Fibroblast of mammary gland (primary cell): Measurements from ENCODE around the gene RPUSD1.

ENCODE experiments used
- DNase-seq: peaks from one replicate; pipeline ENCODE4 v3.0.0-alpha.2; 2010; ENCODE audit warnings: low read depth
- H3K4me3 ChIP-seq: 2 replicates; pipeline ENCODE4 v1.5.1; 2011; ENCODE audit warnings: low read depth, mild to moderate bottlenecking, low read length, moderate library complexity; ENCODE audit not compliant: control insufficient read depth
- CTCF ChIP-seq: conservative IDR thresholded peaks from 2 replicates; pipeline ENCODE4 v1.5.1; 2011; ENCODE audit warnings: low read depth, low read length, inconsistent platforms; ENCODE audit not compliant: control insufficient read depth, insufficient read depth

The RPUSD1 gene

GRCh38 chr16:831571-832413 is 43.6 kb upstream of the RPUSD1 start:
- no peak overlapping the region for H3K4me3 ChIP-seq
- DNase-seq, result no peak
- TF ChIP-seq CTCF, result no peak

DNA sequence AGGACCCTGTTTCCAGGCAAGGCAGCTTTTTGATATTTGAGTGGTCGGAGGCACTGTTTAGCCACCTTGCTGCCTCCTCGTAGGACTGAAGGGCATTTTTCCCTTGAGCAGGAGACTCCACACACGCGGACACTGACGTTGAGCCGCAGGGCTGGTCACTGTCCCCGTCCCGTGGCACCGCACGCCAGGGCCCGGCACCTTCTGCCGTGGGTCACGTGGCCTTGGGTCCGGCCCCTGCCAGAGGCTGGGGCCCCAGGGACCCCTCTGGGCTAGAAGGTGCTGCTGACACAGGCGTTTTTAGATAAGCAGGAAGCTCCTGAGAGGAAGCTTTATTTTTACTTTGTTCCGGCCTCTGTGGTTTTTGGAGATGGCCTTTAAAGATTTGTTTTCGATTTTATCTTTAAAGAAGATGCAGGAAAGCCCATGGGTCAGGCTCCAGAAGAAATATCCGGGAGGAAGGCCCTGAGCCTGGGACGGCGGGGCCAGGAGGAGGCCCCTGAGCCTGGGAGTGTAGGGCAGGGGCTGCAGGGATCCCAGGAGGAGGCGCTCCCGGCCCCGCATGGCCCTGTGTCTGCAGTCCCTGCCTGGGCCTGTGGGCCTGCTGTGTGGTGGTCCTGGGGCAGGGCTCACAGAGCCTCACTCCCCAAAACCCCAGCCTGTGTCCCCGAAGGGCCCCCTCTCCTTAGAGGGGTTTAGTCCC is 42.8 kb upstream of the RPUSD1 start:
- TF ChIP-seq CTCF, result no peak
- no peak for DNase-seq
- H3K4me3 ChIP-seq, result no peak overlapping the region

DNA sequence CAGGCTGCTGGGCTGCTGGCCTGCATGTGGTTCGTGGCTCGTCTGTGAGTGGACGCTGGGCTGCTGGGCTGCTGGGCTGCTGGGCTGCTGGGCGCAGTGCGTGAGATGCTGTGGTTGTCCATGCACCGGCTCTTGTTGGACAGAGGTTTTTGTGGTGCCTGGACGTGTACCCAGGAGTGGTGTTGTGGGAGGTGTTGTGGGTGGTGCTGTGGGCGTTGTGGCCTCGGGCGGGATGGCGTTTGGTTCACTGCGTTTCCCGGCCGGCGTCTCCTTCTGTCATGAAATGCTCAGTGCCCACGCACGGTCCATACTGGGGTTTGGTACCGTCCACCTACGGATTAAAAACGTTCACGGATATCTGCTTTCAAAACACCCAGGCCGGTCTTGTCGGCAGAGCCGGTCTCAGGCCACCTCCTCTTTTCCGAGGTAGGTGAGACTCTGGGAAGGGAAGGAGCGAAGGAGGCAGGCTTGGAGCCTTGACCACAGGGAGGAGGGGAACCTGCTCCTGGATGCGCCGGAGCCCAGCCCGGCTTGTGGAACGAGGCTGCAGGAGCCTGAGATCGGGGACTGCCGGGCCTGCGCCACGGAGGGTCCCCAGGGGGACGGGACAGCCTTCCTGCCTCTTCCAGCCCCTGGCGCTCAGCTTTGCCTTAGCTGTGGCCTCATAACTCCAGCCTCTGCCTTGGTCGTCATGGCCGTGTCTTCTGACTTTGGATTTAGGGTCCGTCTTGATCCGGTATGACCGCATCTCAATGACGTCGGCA is 42.1 kb upstream of the RPUSD1 start:
- no peak for DNase-seq
- no peak overlapping the region for H3K4me3 ChIP-seq
- TF ChIP-seq CTCF, result no peak

DNA sequence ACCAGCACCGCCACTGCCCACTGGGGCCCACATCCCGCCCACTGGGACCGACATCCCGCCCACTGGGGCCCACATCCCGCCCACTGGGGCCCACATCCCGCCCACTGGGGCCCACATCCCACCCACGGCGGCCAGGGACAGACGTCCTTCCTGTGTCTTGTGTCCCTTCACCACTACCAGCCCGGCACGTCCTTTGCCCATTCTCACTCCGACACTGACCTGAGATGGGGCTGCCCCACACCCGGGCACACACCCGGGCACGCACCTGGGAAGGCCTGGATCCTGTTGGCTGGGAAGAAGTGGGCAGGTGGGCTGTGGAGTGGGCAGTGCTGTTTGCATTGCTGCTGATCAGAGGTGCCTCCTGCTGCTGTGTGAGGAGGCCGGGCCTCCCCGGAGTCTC is 40.7 kb upstream of the RPUSD1 start:
- DNase-seq, result no peak
- TF ChIP-seq CTCF, result no peak
- no peak overlapping the region for H3K4me3 ChIP-seq

GRCh38 chr16:827513-827912 is 39.3 kb upstream of the RPUSD1 start:
- TF ChIP-seq CTCF, result no peak
- DNase-seq, result no peak
- H3K4me3 ChIP-seq, result no peak overlapping the region

DNA sequence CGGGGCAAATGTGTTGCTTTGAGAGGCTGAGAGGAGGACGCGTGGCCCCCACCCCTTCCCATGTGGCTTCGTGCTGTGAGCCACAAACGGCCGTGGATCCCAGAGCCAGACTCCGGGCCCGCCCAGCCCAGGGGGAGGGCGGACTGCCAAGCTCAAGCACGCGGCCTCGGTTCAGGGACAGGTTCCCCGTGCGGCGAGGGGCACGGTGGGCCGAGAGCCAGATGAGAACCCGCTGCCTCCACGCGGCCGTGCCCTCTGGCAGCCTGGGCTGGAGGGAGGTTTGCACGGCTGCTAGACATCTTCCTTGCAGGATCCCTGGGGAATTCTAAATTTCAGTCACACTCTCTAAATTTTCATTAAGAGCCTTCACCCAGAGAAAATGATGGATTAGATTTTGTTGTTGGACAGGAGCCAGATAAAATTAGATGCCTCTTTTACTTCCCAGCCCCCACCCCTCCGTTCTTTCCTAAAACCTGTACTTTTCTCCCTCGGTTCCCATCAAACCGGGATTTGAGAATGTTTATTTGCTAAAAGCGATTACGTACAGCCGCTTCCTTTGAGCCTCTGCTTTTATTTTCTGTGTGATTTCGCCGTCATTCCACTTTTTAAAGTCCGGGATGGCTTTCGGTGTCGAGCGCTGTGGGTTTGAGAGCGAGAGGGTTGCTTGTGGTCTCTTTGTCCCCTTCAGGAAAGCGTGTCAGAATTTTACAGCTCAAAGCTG is 37.3 kb upstream of the RPUSD1 start:
- TF ChIP-seq CTCF, result no peak
- no peak overlapping the region for H3K4me3 ChIP-seq
- no peak for DNase-seq
